H1 (cell line): ENCODE data around the gene VCX. TPM values are rescaled to one million over a fixed set of nuclear protein-coding genes. Genes with fewer than 3 reads are reported as not detected.

ENCODE experiments used
- ASH2L ChIP-seq: fragments of 200-600, 300-600 bp; sonication (generic); IDR thresholded peaks from one replicate; pipeline ENCODE4 v1.7.1; 2017; ENCODE audit warnings: low read length
- CREB1 ChIP-seq: IDR thresholded peaks from 2 replicates; pipeline ENCODE4 v1.6.1; 2012; ENCODE audit warnings: inconsistent platforms
- SUZ12 ChIP-seq: fragments of 200-600 bp; sonication (generic); IDR thresholded peaks from 2 replicates; pipeline ENCODE4 v1.6.1; 2012; ENCODE audit warnings: mild to moderate bottlenecking, inconsistent platforms, low read length, moderate library complexity, mixed read lengths
- YY1 ChIP-seq: IDR thresholded peaks from 2 replicates; pipeline ENCODE4 v1.6.1; 2011; ENCODE audit warnings: low read depth, mild to moderate bottlenecking, low read length
- polyA plus RNA-seq, 7 experiments: library from polyadenylated mRNA; depleted of rRNA in 3 of 7; stranded (reverse) in 5 of 7; unstranded in 2 of 7; fragments of >200 nt in 5 of 7; fragments of 200-250 nt in 2 of 7; gene quantifications; 1 replicate in 5 of 7; 2 replicates in 1 of 7; 4 replicates in 1 of 7; pipeline versions ENCODE4 v1.2.1 to v1.2.3, GENCODE V29; 2011 to 2013; ENCODE audit warnings: missing spikeins in 2 of 7, mixed read lengths in 2 of 7
- total RNA-seq: library from RNA; stranded (reverse); fragmentation: NEBNext Ultra II Directional; extraction: Animal tissue kit (Norgen Biotek cat#: 25700); gene quantifications from 2 replicates; pipeline ENCODE4 v1.2.1, GENCODE V29; 2021
- TF ChIP-seq, protein P1 (sequence below): IDR thresholded peaks from 2 replicates; pipeline ENCODE4 v1.6.1; 2012; ENCODE audit warnings: inconsistent platforms

Gene VCX
- total and polyA plus RNA-seq, 2 of the 8 experiments (the other 6 are each of a cell fraction or from before 2014, with no cell fraction given): not detected

GRCh38 chrX:7801711-7802110 is 41.3 kb upstream of the VCX start (continued):
- TF ChIP-seq, protein P1, sequence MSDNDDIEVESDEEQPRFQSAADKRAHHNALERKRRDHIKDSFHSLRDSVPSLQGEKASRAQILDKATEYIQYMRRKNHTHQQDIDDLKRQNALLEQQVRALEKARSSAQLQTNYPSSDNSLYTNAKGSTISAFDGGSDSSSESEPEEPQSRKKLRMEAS: no peak
- no peak for TF ChIP-seq YY1
- TF ChIP-seq ASH2L: no peak
- TF ChIP-seq CREB1: no peak
- TF ChIP-seq SUZ12: no peak
- TF ChIP-seq, all 59 proteins: peak for 0
